GM19025 (cell line): Measurements from ENCODE around the gene SMURF2.
A peak's percentile ranks its signal among the peaks of the same experiment; 100 is the strongest.
"Not testable (repeated sequence)": the region's sequence is repeated elsewhere in the genome, so short reads cannot be mapped to it uniquely, and the experiment has no call there.

ENCODE experiments used
- ATAC-seq: cut with Tn5 transposase; IDR thresholded peaks from one replicate; pipeline ENCODE4 v1.9.1; 2021; ENCODE audit warnings: mild to moderate bottlenecking, low read depth, moderate library complexity; ENCODE audit not compliant: unreplicated experiment

Gene SMURF2

DNA sequence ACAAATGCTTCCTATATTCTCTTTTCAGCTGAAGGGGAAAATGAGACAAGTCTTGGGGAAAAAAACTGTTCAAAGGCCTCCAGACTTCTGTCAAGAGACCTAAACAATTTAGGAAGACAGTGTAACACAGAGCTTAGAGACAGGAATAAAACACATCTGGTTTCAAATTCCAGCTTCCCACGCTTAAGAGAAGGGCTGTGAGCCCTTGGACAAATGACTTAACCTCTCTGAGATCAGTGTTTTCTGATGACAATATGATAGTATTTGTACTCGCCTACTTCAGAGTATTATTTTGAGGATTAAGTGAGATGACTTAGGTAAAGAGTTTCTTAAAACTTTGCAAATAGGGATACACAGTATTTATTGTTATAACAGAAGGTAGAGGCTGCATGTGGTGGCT, 29.5 kb downstream of the SMURF2 start:
- no peak for ATAC-seq

DNA sequence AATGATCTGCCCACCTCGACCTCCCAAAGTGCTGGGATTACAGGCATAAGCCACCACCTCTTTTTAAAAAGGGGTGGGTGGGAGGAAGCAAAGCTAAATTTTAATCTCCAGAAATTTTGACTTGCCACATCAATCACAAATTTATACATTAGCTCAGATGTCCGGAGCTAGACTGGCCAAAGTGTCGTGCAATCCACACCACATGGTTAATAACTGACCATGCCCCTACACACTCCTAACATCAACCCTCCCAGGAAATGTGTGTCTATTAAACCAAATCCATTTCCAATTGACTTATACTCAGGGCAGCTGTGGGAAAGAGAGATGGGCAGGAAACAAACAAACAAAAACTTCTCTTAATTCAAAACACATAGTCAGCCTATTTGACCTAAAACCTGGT, 29.9 kb downstream of the SMURF2 start:
- ATAC-seq, result no peak

DNA sequence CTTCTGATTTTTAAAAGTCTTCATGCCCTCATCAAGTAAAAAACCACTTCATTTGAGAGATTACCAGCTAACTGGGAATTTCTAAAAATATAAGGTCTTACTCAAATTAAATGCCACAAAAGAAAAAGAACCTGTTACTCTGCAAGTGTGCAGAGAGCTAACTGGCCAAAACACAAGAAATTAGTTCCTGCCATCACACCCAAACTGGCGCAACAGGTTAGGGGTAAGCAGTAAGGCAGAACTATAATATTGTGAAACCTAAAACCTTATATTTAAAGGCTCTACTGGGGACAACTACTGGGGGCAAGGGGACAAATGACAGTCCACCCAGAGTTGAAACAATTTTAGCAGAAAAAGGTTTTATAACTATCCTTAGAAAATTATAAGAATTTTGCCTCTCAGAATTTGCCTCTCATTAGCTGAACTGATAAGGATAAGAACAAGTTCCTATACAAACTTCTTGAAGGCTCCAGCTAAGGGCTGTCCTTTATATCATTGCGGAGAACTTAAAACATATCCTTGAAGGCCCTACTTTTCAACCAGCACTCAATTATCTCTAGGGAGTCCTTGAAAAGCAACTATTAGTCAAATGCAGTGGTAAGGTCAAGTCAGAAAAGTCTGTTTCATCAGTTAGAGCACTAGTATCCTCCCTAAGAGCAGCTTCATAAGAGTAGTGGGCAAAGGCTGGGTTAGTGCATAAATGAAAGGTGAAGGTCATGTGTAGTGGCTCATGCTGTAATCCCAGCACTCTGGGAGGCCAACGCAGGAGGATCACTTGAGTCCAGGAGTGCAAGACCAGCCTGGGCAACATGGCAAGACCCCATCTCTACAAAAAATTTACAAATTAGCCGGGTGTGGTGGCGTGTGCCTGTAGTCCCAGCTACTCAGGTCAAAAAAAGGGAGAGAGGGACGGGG, 31.5 kb downstream of the SMURF2 start:
- no peak for ATAC-seq

DNA sequence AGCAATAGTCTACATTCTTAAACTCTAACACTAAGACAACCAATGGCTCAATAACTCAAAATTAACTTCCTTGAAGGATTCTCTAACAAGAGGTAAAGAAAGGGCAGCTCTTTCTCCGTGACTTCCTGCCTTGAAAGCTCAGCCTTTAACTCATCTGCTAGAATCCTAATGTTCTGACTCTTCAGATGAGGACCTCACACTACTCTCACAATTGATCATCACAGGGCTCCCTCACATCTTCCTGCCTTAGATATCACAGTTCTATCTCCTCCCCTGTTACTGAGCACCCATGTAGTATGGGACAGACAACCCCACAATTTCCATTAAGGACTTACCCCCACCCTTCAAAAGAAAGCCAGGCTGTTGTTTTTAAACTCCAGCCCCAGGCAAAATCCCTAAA, 33.5 kb downstream of the SMURF2 start:
- ATAC-seq, result peak; percentile 51

DNA sequence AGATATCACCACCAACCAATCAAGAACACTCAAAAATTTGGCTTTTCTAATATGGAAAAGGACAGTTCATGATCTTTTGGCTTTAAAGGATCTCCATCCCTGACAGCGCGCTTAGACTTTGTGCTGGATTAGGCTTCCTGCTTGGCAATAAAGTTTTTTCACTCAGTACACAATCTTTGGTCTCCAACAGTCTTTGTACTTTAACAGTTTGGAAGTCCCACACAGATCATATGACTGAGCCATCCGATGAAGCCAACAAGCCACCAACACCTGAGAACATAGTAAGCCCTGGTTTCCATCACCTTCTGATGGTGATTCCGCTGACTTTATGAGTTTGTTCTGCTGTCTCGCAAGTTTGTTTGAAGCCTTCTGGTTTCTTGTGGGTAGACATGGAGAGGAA, 34.3 kb downstream of the SMURF2 start:
- no peak for ATAC-seq

DNA sequence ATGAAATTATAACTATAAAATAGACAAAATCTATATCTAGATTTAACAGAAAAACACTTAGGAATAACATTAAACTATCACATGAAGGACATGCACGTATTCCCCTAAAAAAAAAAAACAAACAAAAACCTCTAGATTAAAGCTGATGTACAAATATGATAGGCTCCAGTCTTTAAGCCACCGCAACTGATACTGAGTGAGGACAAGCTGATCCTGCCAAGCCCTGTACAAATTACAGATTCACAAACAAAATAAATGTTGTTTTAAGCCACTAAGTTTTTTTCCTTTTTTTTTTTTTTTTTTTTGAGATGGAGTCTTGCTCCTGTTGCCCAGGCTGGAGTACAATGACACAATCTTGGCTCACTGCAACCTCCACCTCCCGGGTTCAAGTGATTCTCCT, 35.3 kb downstream of the SMURF2 start:
- no peak for ATAC-seq

DNA sequence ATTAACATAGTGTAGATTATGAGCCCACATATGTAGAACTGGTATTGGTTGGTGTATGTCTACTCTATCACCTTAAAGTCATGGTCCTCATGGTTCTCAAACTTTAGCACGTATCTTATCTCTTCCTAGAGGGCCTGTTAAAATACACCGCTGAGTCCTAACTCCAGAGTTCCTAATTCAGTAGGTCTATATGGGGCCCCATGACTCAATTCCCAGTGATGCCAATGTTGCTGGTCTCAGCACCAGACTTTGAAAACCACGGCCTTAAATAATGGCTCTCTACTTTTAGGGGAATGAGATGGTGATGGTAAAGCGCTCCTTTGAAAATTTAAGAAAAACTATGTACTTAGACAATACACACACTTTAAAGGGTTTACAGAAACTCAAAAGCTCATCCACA, 36.6 kb downstream of the SMURF2 start:
- ATAC-seq, result no peak

DNA sequence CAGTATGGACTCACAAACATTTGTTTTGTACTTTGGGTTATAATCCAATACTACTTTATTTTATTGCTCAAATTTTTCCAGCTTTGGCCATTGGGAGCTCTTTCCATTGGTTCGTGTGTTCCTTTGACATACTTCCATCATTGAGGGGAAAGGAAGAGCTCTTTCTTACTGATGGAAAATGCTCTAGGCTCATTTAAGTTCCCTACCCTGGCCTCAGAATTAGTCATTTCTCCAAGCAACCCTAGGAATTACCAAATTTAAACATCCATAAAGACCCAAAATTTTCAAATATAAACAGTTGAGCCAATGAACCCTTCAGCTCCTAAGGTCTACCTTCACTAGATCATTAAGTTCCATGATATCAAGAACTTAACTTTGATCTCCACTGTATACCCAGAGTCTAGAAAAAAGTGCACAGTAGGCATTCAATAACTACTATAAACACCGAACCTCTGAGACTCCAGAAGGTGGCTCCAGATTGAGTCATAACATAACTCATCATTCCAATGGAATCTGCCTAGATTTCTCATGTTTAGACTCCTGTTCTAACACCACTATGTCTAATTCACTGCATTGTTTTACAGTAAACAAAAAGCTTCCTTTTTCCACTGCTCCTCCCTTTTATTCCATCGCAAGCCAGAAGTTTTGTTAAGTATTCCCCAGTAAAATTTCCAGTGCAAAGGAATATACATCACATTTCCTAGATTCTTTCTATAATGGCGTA, 39.0 kb downstream of the SMURF2 start:
- no peak for ATAC-seq

DNA sequence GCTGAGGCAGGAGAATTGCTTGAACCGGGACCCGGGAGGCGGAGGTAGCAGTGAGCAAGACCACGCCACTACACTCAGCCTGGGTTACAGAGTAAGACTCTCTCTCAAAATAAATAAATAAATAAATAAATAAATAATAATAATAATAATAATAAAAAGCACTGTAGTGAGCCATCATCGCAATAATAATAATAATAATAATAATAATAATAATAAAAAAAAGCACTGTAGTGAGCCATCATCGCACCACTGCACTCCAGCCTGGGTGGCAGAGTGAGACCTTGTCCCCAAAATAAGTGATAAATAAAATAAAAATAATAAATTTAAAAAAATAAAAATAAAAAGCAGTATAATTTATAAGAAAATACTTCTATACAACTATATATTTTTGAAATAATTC, 40.3 kb downstream of the SMURF2 start:
- ATAC-seq, result no peak

DNA sequence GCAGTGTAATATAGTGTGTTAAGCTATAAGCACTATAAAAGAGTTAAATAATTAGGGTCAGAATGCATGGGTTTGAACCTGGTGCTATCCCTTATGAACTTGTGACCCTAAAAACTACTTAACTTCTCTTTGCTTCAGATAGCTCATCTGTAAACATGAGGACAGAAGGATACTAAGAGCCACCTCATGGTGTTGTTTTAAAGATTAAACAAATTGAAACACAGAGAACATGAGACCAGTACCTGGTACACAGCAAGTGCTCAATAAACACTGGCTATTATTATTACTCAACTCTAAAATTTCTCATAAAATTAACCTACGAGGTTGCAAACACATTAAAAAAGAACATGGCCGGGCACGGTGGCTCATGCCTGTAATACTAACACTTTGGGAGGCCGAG, 43.3 kb downstream of the SMURF2 start:
- ATAC-seq, result no peak

DNA sequence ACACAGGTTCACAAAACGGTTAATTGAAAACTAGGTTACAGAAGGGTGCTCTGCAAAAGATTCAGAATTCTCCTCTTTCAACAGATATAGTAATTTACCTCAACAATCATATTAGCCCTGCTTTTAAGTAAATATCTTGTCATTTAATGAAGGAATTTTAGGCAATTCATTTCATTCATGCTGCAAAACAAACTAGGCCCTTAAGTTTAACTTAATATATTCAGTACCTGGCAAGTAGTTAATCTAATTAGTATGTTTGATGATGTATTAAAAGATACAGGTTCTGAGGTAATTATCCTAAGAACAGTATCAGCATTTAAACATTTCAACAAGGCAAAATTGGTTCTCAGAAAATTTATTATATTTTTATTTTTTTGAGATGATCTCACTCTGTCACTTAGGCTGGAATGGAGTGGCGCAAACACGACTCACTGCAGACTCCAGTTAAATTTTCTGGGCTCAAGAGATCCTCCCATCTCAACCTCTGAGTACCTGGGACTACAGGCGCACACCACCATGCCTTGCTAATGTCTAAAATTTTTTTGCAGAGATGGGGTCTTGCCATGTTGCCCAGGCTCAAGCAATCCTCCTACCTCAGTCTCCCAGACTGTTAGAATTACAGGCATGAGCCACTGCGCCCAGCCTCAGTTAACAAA, 44.9 kb downstream of the SMURF2 start:
- ATAC-seq, result no peak

DNA sequence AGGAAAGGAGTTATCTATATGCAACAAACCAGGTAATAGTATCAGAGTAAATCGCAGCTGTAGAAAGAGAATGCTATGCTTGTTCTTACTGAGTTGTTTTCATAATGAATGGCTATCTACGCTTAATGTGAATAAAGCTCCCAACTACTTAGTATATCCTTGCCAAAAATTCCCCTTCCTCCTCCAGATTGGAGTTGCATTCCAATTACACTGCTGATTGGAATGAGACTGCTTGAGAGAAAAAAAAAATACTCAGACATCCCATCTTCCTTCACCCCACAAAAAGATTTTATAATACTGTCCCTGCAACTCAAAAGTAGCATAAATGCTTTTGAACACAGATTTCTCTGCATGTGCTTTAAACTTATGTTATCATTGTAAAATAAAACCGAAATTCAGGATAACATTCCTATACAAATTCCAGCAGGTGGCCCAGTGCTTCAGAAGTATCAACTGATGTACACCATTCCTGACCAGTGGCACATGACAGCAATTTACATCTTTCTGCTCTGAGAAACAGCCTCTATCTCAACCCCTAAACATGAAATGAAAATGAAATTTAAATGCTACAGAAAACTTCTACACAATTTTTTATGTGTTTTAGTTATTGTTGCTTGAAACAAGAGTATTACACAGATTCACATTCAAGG, 47.0 kb downstream of the SMURF2 start:
- no peak for ATAC-seq

DNA sequence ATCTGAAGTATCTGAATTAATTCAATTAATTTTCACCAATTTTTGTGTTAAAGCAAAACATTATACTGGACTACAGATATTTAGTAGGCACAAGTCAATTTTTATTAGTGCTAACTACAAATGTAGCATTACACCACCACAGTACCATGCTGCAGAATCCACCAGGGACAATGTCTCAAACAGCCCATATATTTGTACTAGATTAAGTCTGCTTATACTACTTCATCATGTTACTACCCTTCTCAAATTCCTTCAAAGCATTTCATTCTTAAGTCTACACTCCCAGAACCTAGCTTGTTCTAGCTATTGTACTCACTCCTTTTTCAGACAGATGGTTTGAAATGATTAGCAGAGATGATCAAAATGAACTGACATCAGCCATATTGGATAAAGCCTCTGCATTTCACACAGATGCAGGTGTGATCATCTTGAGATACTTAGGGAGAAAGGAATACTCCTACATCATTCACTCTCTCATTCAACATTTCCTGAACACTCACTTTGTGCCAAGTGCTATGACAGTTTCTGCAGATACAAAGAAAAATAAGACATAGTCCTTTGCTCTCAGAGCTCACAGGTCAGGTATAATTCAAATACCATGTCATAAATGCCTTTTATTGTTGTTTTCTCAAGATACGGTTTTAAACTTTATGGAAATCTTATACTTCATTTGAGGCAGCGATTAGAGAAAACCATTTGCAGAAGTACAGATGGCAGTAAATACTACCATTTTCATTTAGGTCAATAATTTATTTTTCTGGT, 47.7 kb downstream of the SMURF2 start:
- ATAC-seq, result no peak

DNA sequence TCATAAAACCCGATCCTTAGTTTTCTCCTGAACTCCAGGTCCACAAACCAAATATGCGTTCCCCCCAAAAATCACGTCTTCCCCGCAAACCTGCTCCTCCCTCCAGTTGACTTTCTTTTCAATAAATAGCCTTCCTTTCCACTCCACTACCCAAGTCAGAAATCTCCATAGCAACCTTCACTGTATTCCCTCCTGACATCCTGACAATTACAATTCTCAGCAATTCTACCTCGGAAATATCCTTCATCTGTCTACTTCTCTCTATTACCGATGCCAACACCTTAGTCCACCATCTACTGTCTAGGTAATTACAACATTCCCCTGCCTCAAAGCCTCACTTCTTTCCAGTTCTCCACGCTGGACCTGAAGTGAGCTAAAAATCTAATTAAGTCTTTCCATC, 50.7 kb downstream of the SMURF2 start:
- no peak for ATAC-seq

DNA sequence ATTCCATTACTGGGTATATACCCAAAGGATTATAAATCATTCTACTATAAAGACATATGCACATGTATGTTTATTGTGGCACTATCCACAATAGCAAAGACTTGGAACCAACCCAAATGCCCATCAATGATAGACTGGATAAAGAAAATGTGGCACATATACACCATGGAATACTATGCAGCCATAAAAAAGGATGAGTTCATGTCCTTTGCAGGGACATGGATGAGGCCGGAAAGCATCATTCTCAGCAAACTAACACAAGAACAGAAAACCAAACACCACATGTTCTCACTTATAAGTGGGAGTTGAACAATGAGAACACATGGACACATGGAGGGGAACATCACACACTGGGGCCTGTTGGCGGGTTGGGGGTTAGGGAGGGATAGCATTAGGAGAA, 51.9 kb downstream of the SMURF2 start:
- ATAC-seq, result not testable (repeated sequence)

DNA sequence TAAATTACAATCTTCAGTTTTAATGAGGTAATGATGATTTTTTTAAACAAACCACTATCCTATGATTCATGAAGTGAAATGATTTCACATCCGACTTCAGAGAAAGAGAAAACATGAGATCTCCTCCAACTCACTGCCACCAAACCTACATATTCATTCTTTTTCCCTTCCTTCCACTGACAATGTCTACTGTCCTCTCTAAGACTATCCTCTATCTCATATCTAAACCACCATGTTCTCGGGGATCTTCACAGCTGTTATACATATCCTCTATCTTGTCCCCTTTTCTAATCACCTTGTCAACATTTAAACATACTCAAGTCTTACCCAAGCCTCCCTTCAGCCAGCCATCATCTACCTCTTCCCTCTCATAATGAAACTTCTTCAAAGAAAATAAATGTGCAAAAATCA, 53.5 kb downstream of the SMURF2 start:
- no peak for ATAC-seq

DNA sequence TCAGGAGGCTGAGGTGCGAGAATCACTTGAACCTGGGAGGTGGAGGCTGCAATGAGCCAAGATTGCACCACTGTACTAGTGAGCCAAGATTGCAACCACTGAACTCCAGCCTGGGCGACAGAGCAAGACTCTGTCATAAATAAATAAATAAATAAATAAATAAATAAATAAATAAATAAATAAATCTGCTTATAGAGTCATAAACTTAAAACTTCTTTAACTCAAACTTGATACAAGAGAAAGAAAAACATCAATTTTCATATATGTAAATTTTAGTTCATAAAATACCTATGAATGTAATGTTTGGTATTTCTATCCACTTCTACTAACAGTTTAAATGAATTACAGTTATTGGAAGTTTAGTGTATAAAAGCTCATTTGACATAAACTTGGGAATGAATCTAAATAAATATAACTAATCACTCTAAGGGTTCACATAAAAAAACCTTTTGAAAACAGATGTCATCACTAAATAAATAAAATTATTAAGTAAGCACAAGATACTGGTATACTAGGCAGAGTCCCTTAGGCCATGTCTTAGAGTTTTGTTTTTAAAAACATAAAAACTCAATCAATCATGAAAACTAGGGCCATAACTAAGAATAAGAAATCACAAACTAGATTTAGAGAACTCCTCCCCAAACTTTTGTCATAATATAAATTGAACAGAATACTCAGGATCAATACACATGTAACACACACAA, 54.1 kb downstream of the SMURF2 start:
- no peak for ATAC-seq

DNA sequence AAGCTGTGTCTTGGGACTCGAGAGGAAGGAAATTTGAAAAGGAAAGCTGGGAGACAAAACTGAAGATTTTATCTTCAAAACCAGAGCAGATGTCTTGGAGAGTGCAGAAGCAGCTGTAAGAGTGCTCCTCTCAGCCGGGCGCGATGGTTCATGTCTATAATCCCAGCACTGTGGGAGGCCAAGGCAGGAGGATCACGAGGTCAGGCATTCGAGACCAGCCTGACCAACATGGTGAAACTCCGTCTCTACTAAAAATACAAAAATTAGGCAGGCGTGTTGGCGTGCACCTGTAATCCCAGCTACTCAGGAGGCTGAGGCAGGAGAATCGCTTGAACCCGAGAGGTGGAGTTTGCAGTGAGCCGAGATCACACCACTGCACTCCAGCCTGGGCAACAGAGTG, 57.6 kb downstream of the SMURF2 start:
- ATAC-seq, result not testable (repeated sequence)

DNA sequence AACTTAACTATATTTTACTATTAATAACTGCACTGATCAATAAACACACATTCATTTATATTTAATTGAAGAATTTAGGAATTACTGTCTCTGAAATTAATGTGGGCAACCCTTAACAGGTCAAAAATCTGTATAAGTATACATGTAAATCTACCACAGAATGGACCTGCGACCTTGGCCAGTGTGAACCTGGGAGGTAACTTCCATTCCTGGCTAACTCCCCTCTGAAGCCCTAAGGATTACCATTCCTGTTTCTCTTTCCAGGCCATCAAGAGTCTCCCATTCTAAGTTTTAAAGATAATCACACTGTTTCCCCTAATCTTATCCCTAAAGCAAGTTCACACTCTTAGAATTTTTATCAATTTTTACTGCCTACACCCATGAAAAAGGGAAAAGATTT, 58.1 kb downstream of the SMURF2 start:
- no peak for ATAC-seq

DNA sequence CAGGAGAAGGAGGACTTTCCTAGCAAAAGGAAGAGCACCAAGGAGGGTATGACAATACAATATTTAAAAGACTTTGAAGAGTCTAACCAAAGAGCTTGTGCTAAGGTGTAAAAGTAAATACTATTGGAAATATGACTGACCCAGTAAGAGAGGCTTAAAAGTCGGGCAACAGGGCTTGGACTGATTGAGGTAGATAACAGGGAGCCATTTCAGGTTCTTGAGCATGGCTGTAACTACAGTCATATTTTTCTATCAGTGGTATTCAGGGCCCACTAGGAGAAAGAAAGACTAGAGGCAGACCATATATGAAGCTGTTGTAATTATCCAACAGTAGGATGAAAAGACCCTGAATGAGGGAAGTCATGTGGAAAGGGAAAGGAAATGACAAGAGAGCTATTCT, 62.3 kb downstream of the SMURF2 start:
- no peak for ATAC-seq
